A549 (cell line): Measurements from ENCODE around the gene ROPN1B. TPM values are rescaled to one million over a fixed set of nuclear protein-coding genes. Genes with fewer than 3 reads are reported as not detected.

ENCODE experiments used
- ATAC-seq, 2 experiments: fragments of 200-7000 bp in 1 of 2; fragments of >200 bp in 1 of 2; cut with Nextera tagmentation in 1 of 2; cut with Tn5 transposase in 1 of 2; 3 replicates each; pipeline versions ENCODE4 v1.8.0 to v1.9.1; 2018 to 2020; ENCODE audit warnings: mild to moderate bottlenecking in 1 of 2, moderate library complexity in 1 of 2
- CTCF ChIA-PET: fragments of 300-600 bp; sonication (Branson Sonifier 250); formaldehyde crosslinking; extraction: SDS; loops from one replicate; lab custom pipeline; 2021; ENCODE audit warnings: antibody characterized with exemption, inconsistent platforms; lab: Yijun Ruan, JAX
- POLR2A ChIA-PET: fragments of 350-600 bp; formaldehyde crosslinking; extraction: SDS; loops from one replicate; lab custom pipeline; 2021; ENCODE audit warnings: antibody characterized with exemption, inconsistent platforms; lab: Yijun Ruan, JAX
- DNase-seq, 2 experiments: peaks; one replicate each; pipeline versions ENCODE4 v3.0.0 to v3.0.0-alpha.2; 2011 to 2016; ENCODE audit warnings: low read depth in 1 of 2, low spot score in 1 of 2
- FAIRE-seq: peaks from 2 replicates; lab custom pipeline; 2011; peaks lifted over from hg19 to GRCh38; lab: Jason Lieb, UNC
- H3K27ac ChIP-seq, 2 experiments: fragments of >200 bp; sonication (Bioruptor Twin); formaldehyde crosslinking; 3 replicates each; pipeline ENCODE4 v1.5.1; 2016 to 2017
- H3K4me1 ChIP-seq: fragments of >200 bp; sonication (Bioruptor Twin); formaldehyde crosslinking; 3 replicates; pipeline ENCODE4 v1.6.1; 2016
- H3K4me2 ChIP-seq: fragments of >200 bp; sonication (Bioruptor Twin); formaldehyde crosslinking; 3 replicates; pipeline ENCODE4 v1.6.1; 2016
- H3K4me3 ChIP-seq: fragments of >200 bp; sonication (Bioruptor Twin); formaldehyde crosslinking; 3 replicates; pipeline ENCODE4 v1.5.1; 2016
- H3K9me3 ChIP-seq: fragments of >200 bp; sonication (Bioruptor Twin); formaldehyde crosslinking; 3 replicates; pipeline ENCODE4 v1.6.1; 2016
- CEBPB ChIP-seq, 2 experiments: fragments of >200 bp in 1 of 2; sonication (Bioruptor Twin) in 1 of 2; formaldehyde crosslinking in 1 of 2; IDR thresholded peaks; 2 replicates each; pipeline ENCODE4 v1.6.1; 2012 to 2016
- CHD2 ChIP-seq: fragments of 150-350 bp; IDR thresholded peaks from 2 replicates; pipeline ENCODE4 v1.6.1; 2014; ENCODE audit warnings: low read length; ENCODE audit not compliant: partially characterized antibody
- CHD4 ChIP-seq: fragments of 200-600 bp; sonication (generic); IDR thresholded peaks from 2 replicates; pipeline ENCODE4 v1.6.1; 2016; ENCODE audit warnings: antibody characterized with exemption, mild to moderate bottlenecking, borderline replicate concordance
- ESRRA ChIP-seq: fragments of 150-350 bp; IDR thresholded peaks from 2 replicates; pipeline ENCODE4 v1.6.1; 2014; ENCODE audit warnings: mild to moderate bottlenecking, low read length, borderline replicate concordance
- HEYL ChIP-seq: fragments of 250-450 bp; sonication (Bioruptor Pico); IDR thresholded peaks from 2 replicates; pipeline ENCODE4 v1.8.0; 2021; ENCODE audit warnings: mild to moderate bottlenecking, moderate library complexity
- HOXB5 ChIP-seq: fragments of 250-450 bp; sonication (Bioruptor Pico); IDR thresholded peaks from 2 replicates; pipeline ENCODE4 v1.5.0; 2020; ENCODE audit warnings: mild to moderate bottlenecking, moderate library complexity
- MAZ ChIP-seq: fragments of 150-350 bp; IDR thresholded peaks from 2 replicates; pipeline ENCODE4 v1.6.1; 2014; ENCODE audit warnings: antibody characterized with exemption, low read depth, low read length, borderline replicate concordance
- NPAS2 ChIP-seq: fragments of 250-450 bp; sonication (Bioruptor Pico); IDR thresholded peaks from 2 replicates; pipeline ENCODE4 v1.8.0; 2022; ENCODE audit warnings: mild to moderate bottlenecking, moderate library complexity, borderline replicate concordance
- NR3C1 ChIP-seq: fragments of >200 bp; sonication (Bioruptor Twin); formaldehyde crosslinking; IDR thresholded peaks from 3 replicates; pipeline ENCODE4 v1.6.1; 2017
- POLR2AphosphoS2 ChIP-seq: conservative IDR thresholded peaks from 2 replicates; pipeline ENCODE4 v1.6.1; 2012; ENCODE audit warnings: low read length, improper control_type of control experiment, inconsistent platforms
- RAD21 ChIP-seq, 2 experiments: fragments of >200 bp in 1 of 2; sonication (Bioruptor Twin) in 1 of 2; formaldehyde crosslinking in 1 of 2; IDR thresholded peaks in 1 of 2; conservative IDR thresholded peaks in 1 of 2; 2 replicates in 1 of 2; 3 replicates in 1 of 2; pipeline ENCODE4 v1.6.1; 2012 to 2018; ENCODE audit warnings: inconsistent platforms in 1 of 2
- RARB ChIP-seq: fragments of 250-450 bp; sonication (Bioruptor Pico); IDR thresholded peaks from 2 replicates; pipeline ENCODE4 v1.8.0; 2021; ENCODE audit warnings: mild to moderate bottlenecking, moderate library complexity
- RFX5 ChIP-seq: fragments of 450-650 bp; IDR thresholded peaks from 2 replicates; pipeline ENCODE4 v1.7.1; 2014; ENCODE audit warnings: antibody characterized with exemption, mild to moderate bottlenecking, moderate library complexity
- RNF2 ChIP-seq: fragments of 200-600 bp; sonication (generic); IDR thresholded peaks from 2 replicates; pipeline ENCODE4 v1.6.1; 2016; ENCODE audit warnings: low read depth, mild to moderate bottlenecking, antibody characterized with exemption, moderate library complexity, borderline replicate concordance
- SMC3 ChIP-seq: fragments of >200 bp; sonication (Bioruptor Twin); formaldehyde crosslinking; IDR thresholded peaks from 3 replicates; pipeline ENCODE4 v1.6.1; 2018; ENCODE audit warnings: inconsistent platforms
- TP53 ChIP-seq: fragments of 250-450 bp; sonication (Bioruptor Pico); IDR thresholded peaks from 2 replicates; pipeline ENCODE4 v1.5.0; 2021; ENCODE audit warnings: mild to moderate bottlenecking, moderate library complexity
- ZSCAN20 ChIP-seq: fragments of 250-450 bp; sonication (Bioruptor Pico); IDR thresholded peaks from 2 replicates; pipeline ENCODE4 v1.8.0; 2022; ENCODE audit warnings: mild to moderate bottlenecking, moderate library complexity
- WGBS: methylation state at CpG from one replicate; pipeline ENCODE4 v1.1.6; 2017; ENCODE audit errors: missing lambda C conversion rate; 5-methylcytosine and 5-hydroxymethylcytosine counted together
- polyA plus RNA-seq, 4 experiments: library from polyadenylated mRNA; depleted of rRNA in 3 of 4; stranded (reverse); fragments of >200 nt; fragmentation: RNase III in 1 of 4; extraction: RNeasy Plus Mini Kit Qiagen cat#74134 plus additional on column Dnase treatment in 1 of 4; gene quantifications; 2 replicates in 3 of 4; 3 replicates in 1 of 4; pipeline ENCODE4 v1.2.3, GENCODE V29; 2011 to 2017
- TF ChIP-seq, protein P1 (sequence below): fragments of 450-650 bp; IDR thresholded peaks from 2 replicates; pipeline ENCODE4 v1.6.1; 2014; ENCODE audit warnings: antibody characterized with exemption
- TF ChIP-seq, protein P2 (sequence below): IDR thresholded peaks from 2 replicates; pipeline ENCODE4 v1.6.1; 2012; ENCODE audit warnings: low read depth, borderline replicate concordance
- TF ChIP-seq, protein P3 (sequence below): fragments of 200-600 bp; sonication (generic); IDR thresholded peaks from 2 replicates; pipeline ENCODE4 v1.6.1; 2016; ENCODE audit warnings: antibody characterized with exemption, mild to moderate bottlenecking, moderate library complexity
- TF ChIP-seq, protein P4 (sequence below): fragments of 250-450 bp; sonication (Bioruptor Pico); IDR thresholded peaks from 2 replicates; pipeline ENCODE4 v1.5.0; 2021; ENCODE audit warnings: mild to moderate bottlenecking, moderate library complexity, borderline replicate concordance
- TF ChIP-seq, protein P5 (sequence below): IDR thresholded peaks from 2 replicates; pipeline ENCODE4 v1.6.1; 2012

Gene ROPN1B
- polyA plus RNA-seq, 2 of the 4 experiments (the other 2 are of a cell fraction) = not detected

DNA sequence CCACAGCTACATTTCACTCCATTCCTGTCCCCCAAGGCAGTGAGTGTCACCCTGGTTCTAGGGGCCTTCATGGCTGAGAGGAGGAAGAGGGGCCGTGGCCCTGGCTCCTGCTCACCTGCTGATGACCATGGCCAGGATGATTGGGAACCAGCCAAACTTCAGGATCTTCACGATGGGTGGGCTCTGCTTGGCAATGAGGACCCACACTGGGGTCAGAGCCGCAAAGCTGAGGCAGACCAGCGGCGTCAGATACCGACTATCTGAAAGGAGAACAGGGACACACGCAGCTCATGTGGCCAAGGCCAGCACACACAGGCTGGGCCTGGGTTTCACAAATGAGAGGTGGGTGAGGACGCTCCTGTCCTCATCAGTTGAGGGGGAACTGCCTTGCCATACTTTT is 47.6 kb downstream of the ROPN1B start (continued):
- TF ChIP-seq SMC3 = no peak

DNA sequence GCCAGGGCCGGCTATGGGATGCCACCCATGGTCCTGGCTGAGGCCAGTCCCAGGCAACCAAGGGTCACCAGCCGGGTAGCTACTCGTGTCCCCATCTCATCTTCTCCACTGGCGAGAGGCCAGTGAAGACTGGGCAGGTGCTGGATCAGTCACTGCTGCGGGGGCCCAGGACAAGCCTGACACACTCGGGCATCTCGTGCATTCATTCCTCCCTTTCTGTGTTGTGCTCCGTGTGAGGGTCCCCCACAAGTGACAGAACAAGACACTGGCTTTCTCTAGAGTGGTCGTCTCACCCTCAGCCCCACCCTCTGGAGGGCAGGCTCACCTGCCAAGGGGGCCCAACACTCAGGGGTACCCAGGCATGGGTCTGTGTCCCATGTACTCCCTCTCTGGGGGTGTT is 48.4 kb downstream of the ROPN1B start:
- H3K4me1 ChIP-seq = no peaks in the 10 kb centered on the region
- DNase-seq (no peak), FAIRE-seq (no peak), ATAC-seq (no peak)
- ChIA-PET CTCF (no interaction called here), POLR2A (no interaction called here)
- H3K9me3 ChIP-seq = no peaks in the 10 kb centered on the region
- H3K27ac ChIP-seq = no peak overlapping the region
- TF ChIP-seq, protein P1, sequence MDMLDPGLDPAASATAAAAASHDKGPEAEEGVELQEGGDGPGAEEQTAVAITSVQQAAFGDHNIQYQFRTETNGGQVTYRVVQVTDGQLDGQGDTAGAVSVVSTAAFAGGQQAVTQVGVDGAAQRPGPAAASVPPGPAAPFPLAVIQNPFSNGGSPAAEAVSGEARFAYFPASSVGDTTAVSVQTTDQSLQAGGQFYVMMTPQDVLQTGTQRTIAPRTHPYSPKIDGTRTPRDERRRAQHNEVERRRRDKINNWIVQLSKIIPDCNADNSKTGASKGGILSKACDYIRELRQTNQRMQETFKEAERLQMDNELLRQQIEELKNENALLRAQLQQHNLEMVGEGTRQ = no peak
- WGBS = no CpG with 5 or more reads among the region's 9 CpGs
- H3K4me2 ChIP-seq = no peak overlapping the region
- no peak overlapping the region for H3K4me3 ChIP-seq

DNA sequence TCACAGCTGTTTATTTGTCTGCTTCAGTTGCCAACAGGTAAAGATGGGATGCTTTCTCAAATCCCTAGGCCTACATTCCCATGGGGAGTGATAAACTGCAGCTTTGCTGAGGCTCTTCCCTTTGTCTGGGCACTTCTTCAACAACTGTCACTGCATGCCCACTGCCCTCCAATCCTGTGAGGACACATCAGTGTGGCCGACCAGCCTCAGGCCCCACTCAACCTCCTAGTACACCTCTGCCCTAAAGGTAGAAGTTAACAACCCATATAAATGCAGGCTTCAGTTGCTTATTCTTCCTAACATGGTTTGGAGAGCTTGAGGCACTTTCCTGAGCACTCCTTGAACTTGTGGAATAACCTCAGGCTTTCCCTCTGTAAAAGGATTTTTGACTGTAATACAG is 49.6 kb downstream of the ROPN1B start:
- no peaks in the 10 kb centered on the region for H3K4me1 ChIP-seq
- no peak overlapping the region for H3K27ac ChIP-seq
- no peak for FAIRE-seq
- H3K4me3 ChIP-seq = no peak overlapping the region
- no peak for TF ChIP-seq HOXB5 (CRISPR knock-in tag)
- no peak for TF ChIP-seq HEYL (CRISPR knock-in tag)
- TF ChIP-seq NPAS2 = no peak
- TF ChIP-seq ESRRA = no peak
- TF ChIP-seq, protein P2, sequence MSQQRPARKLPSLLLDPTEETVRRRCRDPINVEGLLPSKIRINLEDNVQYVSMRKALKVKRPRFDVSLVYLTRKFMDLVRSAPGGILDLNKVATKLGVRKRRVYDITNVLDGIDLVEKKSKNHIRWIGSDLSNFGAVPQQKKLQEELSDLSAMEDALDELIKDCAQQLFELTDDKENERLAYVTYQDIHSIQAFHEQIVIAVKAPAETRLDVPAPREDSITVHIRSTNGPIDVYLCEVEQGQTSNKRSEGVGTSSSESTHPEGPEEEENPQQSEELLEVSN = no peak
- no peak for TF ChIP-seq RNF2
- no peak for TF ChIP-seq MAZ
- TF ChIP-seq RARB (CRISPR knock-in tag) = no peak
- TF ChIP-seq CHD2 = no peak
- no peak for TF ChIP-seq CHD4
- TF ChIP-seq, protein P3, sequence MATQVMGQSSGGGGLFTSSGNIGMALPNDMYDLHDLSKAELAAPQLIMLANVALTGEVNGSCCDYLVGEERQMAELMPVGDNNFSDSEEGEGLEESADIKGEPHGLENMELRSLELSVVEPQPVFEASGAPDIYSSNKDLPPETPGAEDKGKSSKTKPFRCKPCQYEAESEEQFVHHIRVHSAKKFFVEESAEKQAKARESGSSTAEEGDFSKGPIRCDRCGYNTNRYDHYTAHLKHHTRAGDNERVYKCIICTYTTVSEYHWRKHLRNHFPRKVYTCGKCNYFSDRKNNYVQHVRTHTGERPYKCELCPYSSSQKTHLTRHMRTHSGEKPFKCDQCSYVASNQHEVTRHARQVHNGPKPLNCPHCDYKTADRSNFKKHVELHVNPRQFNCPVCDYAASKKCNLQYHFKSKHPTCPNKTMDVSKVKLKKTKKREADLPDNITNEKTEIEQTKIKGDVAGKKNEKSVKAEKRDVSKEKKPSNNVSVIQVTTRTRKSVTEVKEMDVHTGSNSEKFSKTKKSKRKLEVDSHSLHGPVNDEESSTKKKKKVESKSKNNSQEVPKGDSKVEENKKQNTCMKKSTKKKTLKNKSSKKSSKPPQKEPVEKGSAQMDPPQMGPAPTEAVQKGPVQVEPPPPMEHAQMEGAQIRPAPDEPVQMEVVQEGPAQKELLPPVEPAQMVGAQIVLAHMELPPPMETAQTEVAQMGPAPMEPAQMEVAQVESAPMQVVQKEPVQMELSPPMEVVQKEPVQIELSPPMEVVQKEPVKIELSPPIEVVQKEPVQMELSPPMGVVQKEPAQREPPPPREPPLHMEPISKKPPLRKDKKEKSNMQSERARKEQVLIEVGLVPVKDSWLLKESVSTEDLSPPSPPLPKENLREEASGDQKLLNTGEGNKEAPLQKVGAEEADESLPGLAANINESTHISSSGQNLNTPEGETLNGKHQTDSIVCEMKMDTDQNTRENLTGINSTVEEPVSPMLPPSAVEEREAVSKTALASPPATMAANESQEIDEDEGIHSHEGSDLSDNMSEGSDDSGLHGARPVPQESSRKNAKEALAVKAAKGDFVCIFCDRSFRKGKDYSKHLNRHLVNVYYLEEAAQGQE = no peak
- TF ChIP-seq ZSCAN20 (CRISPR knock-in tag) = no peak
- no peak for TF ChIP-seq CEBPB (IDR thresholded peaks at IDR 0.05)
- no peak for TF ChIP-seq RAD21 (conservative IDR thresholded peaks at IDR 0.05 in 1 of 2, IDR thresholded peaks at IDR 0.05 in 1 of 2)
- ChIA-PET CTCF (interaction anchor here (1.2 kb wide), 1 partner anchor 116 kb away, joined by 3 read pairs; no protein-coding TSS in a partner anchor), POLR2A (no interaction called here)
- ATAC-seq = no peak
- no peaks in the 10 kb centered on the region for H3K9me3 ChIP-seq
- H3K4me2 ChIP-seq = no peak overlapping the region
- whole genome bisulfite sequencing = 55% methylated on average over 1 of the region's 1 CpG
- no peak for DNase-seq

DNA sequence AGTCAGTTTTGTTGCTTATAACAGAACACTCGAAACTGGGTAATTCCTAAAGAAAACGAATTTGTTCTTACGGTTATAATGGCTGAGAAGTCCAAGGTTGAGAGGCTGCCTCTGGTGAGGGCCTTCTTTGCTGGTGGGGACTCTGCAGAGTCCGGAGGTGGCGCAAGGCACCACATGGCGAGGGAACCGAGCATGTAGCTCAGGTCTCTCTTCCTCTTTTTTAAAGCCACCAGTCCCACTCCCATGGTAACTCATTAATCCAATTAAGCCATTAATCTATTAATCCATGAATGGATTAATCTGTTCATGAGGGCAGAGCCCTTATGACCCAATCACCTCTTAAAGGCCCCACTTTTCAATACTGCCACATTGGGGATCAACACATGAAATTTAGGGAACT is 50.0 kb downstream of the ROPN1B start:
- Histone ChIP-seq H3K9me3 (no peaks in the 10 kb centered on the region), H3K4me1 (no peaks in the 10 kb centered on the region), H3K4me2 (no peak overlapping the region), H3K4me3 (no peak overlapping the region), H3K27ac (no peak overlapping the region)
- no peak for DNase-seq
- CTCF ChIA-PET = interaction anchor here (1.2 kb wide), 1 partner anchor 116 kb away, joined by 3 read pairs; no protein-coding TSS in a partner anchor
- 81% methylated on average over 7 of the region's 7 CpGs for WGBS
- no peak for ATAC-seq
- no peak for FAIRE-seq
- POLR2A ChIA-PET = no interaction called here
- no peak for TF ChIP-seq NR3C1
- TF ChIP-seq, protein P4, sequence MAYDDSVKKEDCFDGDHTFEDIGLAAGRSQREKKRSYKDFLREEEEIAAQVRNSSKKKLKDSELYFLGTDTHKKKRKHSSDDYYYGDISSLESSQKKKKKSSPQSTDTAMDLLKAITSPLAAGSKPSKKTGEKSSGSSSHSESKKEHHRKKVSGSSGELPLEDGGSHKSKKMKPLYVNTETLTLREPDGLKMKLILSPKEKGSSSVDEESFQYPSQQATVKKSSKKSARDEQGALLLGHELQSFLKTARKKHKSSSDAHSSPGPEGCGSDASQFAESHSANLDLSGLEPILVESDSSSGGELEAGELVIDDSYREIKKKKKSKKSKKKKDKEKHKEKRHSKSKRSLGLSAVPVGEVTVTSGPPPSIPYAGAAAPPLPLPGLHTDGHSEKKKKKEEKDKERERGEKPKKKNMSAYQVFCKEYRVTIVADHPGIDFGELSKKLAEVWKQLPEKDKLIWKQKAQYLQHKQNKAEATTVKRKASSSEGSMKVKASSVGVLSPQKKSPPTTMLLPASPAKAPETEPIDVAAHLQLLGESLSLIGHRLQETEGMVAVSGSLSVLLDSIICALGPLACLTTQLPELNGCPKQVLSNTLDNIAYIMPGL (CRISPR knock-in tag) = no peak
- TF ChIP-seq POLR2AphosphoS2 = no peak
- TF ChIP-seq, protein P5, sequence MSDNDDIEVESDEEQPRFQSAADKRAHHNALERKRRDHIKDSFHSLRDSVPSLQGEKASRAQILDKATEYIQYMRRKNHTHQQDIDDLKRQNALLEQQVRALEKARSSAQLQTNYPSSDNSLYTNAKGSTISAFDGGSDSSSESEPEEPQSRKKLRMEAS = no peak
- TF ChIP-seq RAD21 (conservative IDR thresholded peaks at IDR 0.05 in 1 of 2, IDR thresholded peaks at IDR 0.05 in 1 of 2) = no peak
- no peak for TF ChIP-seq RARB (CRISPR knock-in tag)
- TF ChIP-seq RFX5 = no peak
- TF ChIP-seq TP53 (CRISPR knock-in tag) = no peak
- TF ChIP-seq ESRRA = no peak
- TF ChIP-seq, protein P2 = no peak
